Stimulated activated CD4-positive, alpha-beta T cell treated with anti-CD3 and anti-CD28 coated beads, Interleukin-4, amount 100 ng/mL, for 24 hours (primary cell): ENCODE data around the gene MAP3K19.
A peak's percentile ranks its signal among the peaks of the same experiment; 100 is the strongest.

ENCODE experiments used
- DNase-seq: peaks from one replicate; pipeline ENCODE4 v3.0.0-alpha.2; 2020

Gene MAP3K19

GRCh38 chr2:134926231-134926931 is 120.9 kb downstream of the MAP3K19 start:
- DNase-seq = no peak

GRCh38 chr2:134924912-134925311 is 122.3 kb downstream of the MAP3K19 start:
- no peak for DNase-seq

- DNase-seq = peak; percentile 64
Measured at GRCh38 chr2:134919341-134920210, 127.7 kb downstream of the MAP3K19 start.

GRCh38 chr2:134918526-134919340 is 128.5 kb downstream of the MAP3K19 start, which contains the start of gene CCNT2:
CCNT2 (plus strand) TSS chr2:134918822; CDS start chr2:134918855, 33 bp downstream.
- peak; percentile 100 for DNase-seq

- DNase-seq = peak; percentile 89
Measured at GRCh38 chr2:134917888-134918525, 129.2 kb downstream of the MAP3K19 start.

GRCh38 chr2:134917360-134917865 is 129.8 kb downstream of the MAP3K19 start:
- peak; percentile 4 for DNase-seq
